OCI-LY7 (cell line): Measurements from ENCODE around the gene E2F2. TPM values are rescaled to one million over a fixed set of nuclear protein-coding genes. Genes with fewer than 3 reads are reported as not detected.

Experiments used
- BruUV-seq: library from RNA; stranded (reverse); fragments of 400-500 nt; replicated peaks from 2 replicates; lab custom pipeline; 2021; lab: Mats Ljungman, UMichigan
- CTCF ChIA-PET: fragments of 300-600 bp; sonication (Branson Sonifier 250); formaldehyde crosslinking; loops from one replicate; lab custom pipeline; 2022; ENCODE audit warnings: antibody characterized with exemption; ENCODE audit not compliant: unreplicated experiment; lab: Charles Lee
- POLR2A ChIA-PET: fragments of 300-600 bp; sonication (Branson Sonifier 250); formaldehyde crosslinking; loops from one replicate; lab custom pipeline; 2022; ENCODE audit warnings: antibody characterized with exemption; lab: Charles Lee
- DNase-seq: peaks from one replicate; pipeline ENCODE4 v3.0.0-alpha.2; 2015; ENCODE audit warnings: low spot score
- H2AFZ ChIP-seq: fragments of 200-600 bp; sonication (generic), shearing (Covaris generic); 2 replicates; pipeline ENCODE4 v1.6.1; 2014; ENCODE audit warnings: mild to moderate bottlenecking, antibody characterized with exemption, low read length, moderate library complexity
- H3K27ac ChIP-seq: fragments of 200-600 bp; sonication (generic); 2 replicates; pipeline ENCODE4 v1.5.1; 2014; ENCODE audit warnings: mixed run types, low read depth, mild to moderate bottlenecking, moderate library complexity, low read length, inconsistent platforms; ENCODE audit not compliant: poor library complexity, severe bottlenecking
- H3K36me3 ChIP-seq: fragments of 200-600 bp; sonication (generic); 2 replicates; pipeline ENCODE4 v1.6.1; 2014; ENCODE audit warnings: mild to moderate bottlenecking, antibody characterized with exemption, low read length, moderate library complexity, mixed read lengths; ENCODE audit not compliant: insufficient read depth
- H3K4me1 ChIP-seq: fragments of 200-600 bp; sonication (generic); 2 replicates; pipeline ENCODE4 v1.5.1; 2014; ENCODE audit warnings: mild to moderate bottlenecking, low read length; ENCODE audit not compliant: insufficient read depth, poor library complexity, severe bottlenecking
- H3K4me2 ChIP-seq: fragments of 200-600 bp; sonication (generic); 2 replicates; pipeline ENCODE4 v1.6.1; 2014; ENCODE audit warnings: mild to moderate bottlenecking, low read length
- H3K4me3 ChIP-seq: fragments of 200-600 bp; sonication (generic); 2 replicates; pipeline ENCODE4 v1.5.1; 2014; ENCODE audit warnings: mild to moderate bottlenecking, low read depth, low read length; ENCODE audit not compliant: poor library complexity, severe bottlenecking
- H3K79me2 ChIP-seq: fragments of 200-600 bp; sonication (generic); 2 replicates; pipeline ENCODE4 v1.6.1; 2016; ENCODE audit warnings: low read depth, mild to moderate bottlenecking, low read length, moderate library complexity, mixed read lengths; ENCODE audit not compliant: insufficient read depth
- H3K9me2 ChIP-seq: fragments of 200-600 bp; sonication (generic); 2 replicates; pipeline ENCODE4 v1.6.1; 2016; ENCODE audit warnings: mild to moderate bottlenecking, low read length, mixed read lengths; ENCODE audit not compliant: insufficient read depth
- H3K9me3 ChIP-seq: fragments of 200-600 bp; sonication (generic); 2 replicates; pipeline ENCODE4 v1.6.1; 2014; ENCODE audit warnings: mild to moderate bottlenecking, mixed run types, low read length, mixed read lengths
- H4K20me1 ChIP-seq: fragments of 200-600 bp; sonication (generic); 2 replicates; pipeline ENCODE4 v1.6.1; 2014; ENCODE audit warnings: mild to moderate bottlenecking, antibody characterized with exemption, low read length, moderate library complexity, mixed read lengths; ENCODE audit not compliant: insufficient read depth
- EZH2phosphoT487 ChIP-seq: fragments of 200-600 bp; sonication (generic); IDR thresholded peaks from 2 replicates; pipeline ENCODE4 v1.6.1; 2018; ENCODE audit warnings: low read depth, borderline replicate concordance, mild to moderate bottlenecking, mixed run types, antibody characterized with exemption, low read length, moderate library complexity, mixed read lengths
- intact Hi-C: fragments of 100-400 bp; cut with micrococcal nuclease; formaldehyde crosslinking; loops from one replicate; pipeline ENCODE4 v1.10.0; 2022; ENCODE audit not compliant: unreplicated experiment
- total RNA-seq, 2 experiments: library from RNA; depleted of rRNA in 1 of 2; stranded (reverse); fragments of >200 nt in 1 of 2; shearing (Covaris generic) in 1 of 2; gene quantifications; 2 replicates each; pipeline ENCODE4 v1.2.3, GENCODE V29; 2014 to 2022
- TF ChIP-seq, protein P1 (sequence below): fragments of 200-600 bp; sonication (generic); conservative IDR thresholded peaks from 2 replicates; pipeline ENCODE4 v1.5.1; 2014; ENCODE audit warnings: mild to moderate bottlenecking, antibody characterized with exemption, low read length, moderate library complexity, mixed read lengths

E2F2 gene
- total RNA-seq, 2 experiments from 2014 or later, result 203 to 212 TPM

- peaks cover 32% of the 10 kb centered on the region for H3K36me3 ChIP-seq
- CTCF ChIA-PET, result no interaction called here
- TF ChIP-seq EZH2phosphoT487, result no peak
- TF ChIP-seq, protein P1, sequence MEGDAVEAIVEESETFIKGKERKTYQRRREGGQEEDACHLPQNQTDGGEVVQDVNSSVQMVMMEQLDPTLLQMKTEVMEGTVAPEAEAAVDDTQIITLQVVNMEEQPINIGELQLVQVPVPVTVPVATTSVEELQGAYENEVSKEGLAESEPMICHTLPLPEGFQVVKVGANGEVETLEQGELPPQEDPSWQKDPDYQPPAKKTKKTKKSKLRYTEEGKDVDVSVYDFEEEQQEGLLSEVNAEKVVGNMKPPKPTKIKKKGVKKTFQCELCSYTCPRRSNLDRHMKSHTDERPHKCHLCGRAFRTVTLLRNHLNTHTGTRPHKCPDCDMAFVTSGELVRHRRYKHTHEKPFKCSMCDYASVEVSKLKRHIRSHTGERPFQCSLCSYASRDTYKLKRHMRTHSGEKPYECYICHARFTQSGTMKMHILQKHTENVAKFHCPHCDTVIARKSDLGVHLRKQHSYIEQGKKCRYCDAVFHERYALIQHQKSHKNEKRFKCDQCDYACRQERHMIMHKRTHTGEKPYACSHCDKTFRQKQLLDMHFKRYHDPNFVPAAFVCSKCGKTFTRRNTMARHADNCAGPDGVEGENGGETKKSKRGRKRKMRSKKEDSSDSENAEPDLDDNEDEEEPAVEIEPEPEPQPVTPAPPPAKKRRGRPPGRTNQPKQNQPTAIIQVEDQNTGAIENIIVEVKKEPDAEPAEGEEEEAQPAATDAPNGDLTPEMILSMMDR, result no peak
Measured at GRCh38 chr1:23502951-23503350, 28.1 kb downstream of the E2F2 start.

GRCh38 chr1:23500466-23500865 lies 30.6 kb downstream of the E2F2 start:
- H3K4me3 ChIP-seq, result no peak overlapping the region
- ChIA-PET POLR2A (interaction anchor here (1.2 kb wide), 1 partner anchor 39 kb away, joined by 4 read pairs; no protein-coding TSS in a partner anchor), CTCF (no interaction called here)
- DNase-seq, result no peak
- intact Hi-C loops, result no loop called here
- peaks cover 7% of the 10 kb centered on the region for H3K36me3 ChIP-seq
- BruUV-seq, result no TSS peak
- TF ChIP-seq, protein P1, result no peak
- no peak for TF ChIP-seq EZH2phosphoT487
- H3K9me3 ChIP-seq, result no peaks in the 10 kb centered on the region
- H2AFZ ChIP-seq, result no peak overlapping the region
- H3K4me2 ChIP-seq, result no peak overlapping the region
- H3K27ac ChIP-seq, result no peak overlapping the region
- peaks cover 21% of the 10 kb centered on the region for H3K4me1 ChIP-seq
- no peaks in the 10 kb centered on the region for H4K20me1 ChIP-seq
- H3K79me2 ChIP-seq, result no peaks in the 10 kb centered on the region
- H3K9me2 ChIP-seq, result no peaks in the 10 kb centered on the region

More at GRCh38 chr1:23502951-23503350, 28.1 kb downstream of the E2F2 start:
- Histone ChIP-seq H3K4me1 (peaks cover 7% of the 10 kb centered on the region), H3K79me2 (no peaks in the 10 kb centered on the region), H3K4me2 (no peak overlapping the region), H2AFZ (no peak overlapping the region), H3K9me3 (no peaks in the 10 kb centered on the region), H4K20me1 (no peaks in the 10 kb centered on the region), H3K9me2 (no peaks in the 10 kb centered on the region), H3K4me3 (no peak overlapping the region), H3K27ac (no peak overlapping the region)
- POLR2A ChIA-PET, result interaction anchor here (0.7 to 1.6 kb wide), 2 partner anchors 12 to 51 kb away, joined by 3 to 6 read pairs; no protein-coding TSS in a partner anchor
- no peak for DNase-seq
- intact Hi-C loops, result no loop called here
- BruUV-seq, result no TSS peak

DNA sequence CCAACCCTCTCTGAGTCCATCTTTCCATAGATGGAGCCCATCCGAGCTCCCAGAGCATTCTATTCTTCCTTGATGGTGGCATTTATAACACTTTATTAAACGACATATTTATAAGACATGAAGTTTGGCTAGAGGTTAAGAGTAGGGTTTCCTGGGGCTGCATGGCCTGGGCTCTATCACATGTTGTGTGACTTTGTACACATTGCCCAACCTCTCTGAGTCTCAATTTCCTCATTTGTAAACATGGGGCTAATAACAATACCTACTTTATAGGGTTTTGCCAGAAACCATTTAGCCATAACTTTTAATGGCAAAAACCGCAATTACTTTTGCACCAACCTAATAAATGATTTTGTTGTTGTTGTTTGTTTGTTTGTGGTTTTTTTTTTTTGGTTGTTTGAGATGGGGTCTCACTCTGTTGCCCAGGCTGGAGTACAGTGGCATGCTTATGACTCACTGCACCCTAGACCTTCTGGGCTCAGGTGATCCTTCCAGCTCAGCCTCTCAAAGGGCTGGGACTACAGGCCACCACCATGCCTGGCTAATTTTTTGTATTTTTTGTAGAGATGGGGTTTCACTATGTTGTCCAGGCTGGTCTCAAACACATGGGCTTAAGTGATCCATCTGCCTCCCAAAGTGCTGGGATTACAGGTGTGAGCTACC lies 33.1 kb downstream of the E2F2 start:
- Histone ChIP-seq H3K4me1 (peaks cover 21% of the 10 kb centered on the region), H3K4me3 (no peak overlapping the region), H3K4me2 (no peak overlapping the region), H3K36me3 (no peaks in the 10 kb centered on the region), H2AFZ (no peak overlapping the region), H3K9me3 (no peaks in the 10 kb centered on the region), H3K9me2 (no peaks in the 10 kb centered on the region), H4K20me1 (no peaks in the 10 kb centered on the region), H3K27ac (no peak overlapping the region), H3K79me2 (no peaks in the 10 kb centered on the region)
- ChIA-PET CTCF (interaction anchor here (0.5 to 3.8 kb wide), 4 partner anchors 30 to 53 kb away, joined by 3 to 18 read pairs (median 5); no protein-coding TSS in a partner anchor), POLR2A (interaction anchor here (0.7 to 3.6 kb wide), 5 partner anchors 11 to 246 kb away, joined by 3 to 35 read pairs (median 3); partner anchors contain the start of genes E2F2 and ELOA)
- BruUV-seq, result no TSS peak
- intact Hi-C loops, result loop anchor here (1.0 to 10.0 kb wide), 3 partner anchors 41 to 247 kb away; partner anchors contain the start of gene ELOA
- DNase-seq, result no peak
- TF ChIP-seq EZH2phosphoT487, result no peak
- TF ChIP-seq, protein P1, result no peak
